ENCODE results near the gene CAPRIN1.

Gene CAPRIN1

GRCh38 chr11:34051349-34052035, at the start of gene CAPRIN1:
Gene CAPRIN1, plus strand, starts transcription at chr11:34051731. Its CDS starts 690 bp downstream, at chr11:34052421.
- DNase-seq (ENCODE audit: low read depth) = no peak

- DNase-seq (ENCODE audit: low read depth) = no peak
These were observed 49.1 kb upstream of the CAPRIN1 start for GRCh38 chr11:34002420-34002819.

GRCh38 chr11:34004236-34004635, 47.3 kb upstream of the CAPRIN1 start:
- DNase-seq (ENCODE audit: low read depth) = no peak

GRCh38 chr11:34006876-34007275, 44.7 kb upstream of the CAPRIN1 start:
- DNase-seq (ENCODE audit: low read depth) = no peak

GRCh38 chr11:34012734-34013133, 38.8 kb upstream of the CAPRIN1 start:
- DNase-seq (ENCODE audit: low read depth) = no peak

- DNase-seq (ENCODE audit: low read depth) = no peak
These were observed 37.5 kb upstream of the CAPRIN1 start for GRCh38 chr11:34013898-34014571.

GRCh38 chr11:34021977-34022735, 29.4 kb upstream of the CAPRIN1 start:
- DNase-seq (ENCODE audit: low read depth) = no peak

- DNase-seq (ENCODE audit: low read depth) = no peak
These were observed 25.1 kb upstream of the CAPRIN1 start for GRCh38 chr11:34026432-34026831.

- DNase-seq (ENCODE audit: low read depth) = no peak
These were observed 23.8 kb upstream of the CAPRIN1 start for GRCh38 chr11:34027516-34028408.

- DNase-seq (ENCODE audit: low read depth) = no peak
These were observed 23.1 kb upstream of the CAPRIN1 start for GRCh38 chr11:34028425-34028824.

- DNase-seq (ENCODE audit: low read depth) = no peak
These were observed 22.4 kb upstream of the CAPRIN1 start for GRCh38 chr11:34029176-34029575.

GRCh38 chr11:34030382-34030781, 21.1 kb upstream of the CAPRIN1 start:
- no peak for DNase-seq (ENCODE audit: low read depth)

- no peak for DNase-seq (ENCODE audit: low read depth)
These were observed 18.1 kb upstream of the CAPRIN1 start for GRCh38 chr11:34033399-34033798.

GRCh38 chr11:34034053-34034452, 17.5 kb upstream of the CAPRIN1 start:
- DNase-seq (ENCODE audit: low read depth) = no peak

- no peak for DNase-seq (ENCODE audit: low read depth)
These were observed 15.1 kb upstream of the CAPRIN1 start for GRCh38 chr11:34036456-34036855.

GRCh38 chr11:34037016-34037415, 14.5 kb upstream of the CAPRIN1 start:
- no peak for DNase-seq (ENCODE audit: low read depth)

GRCh38 chr11:34040571-34040970, 11.0 kb upstream of the CAPRIN1 start:
- no peak for DNase-seq (ENCODE audit: low read depth)

GRCh38 chr11:34044664-34045485, 6.7 kb upstream of the CAPRIN1 start:
- no peak for DNase-seq (ENCODE audit: low read depth)

- no peak for DNase-seq (ENCODE audit: low read depth)
These were observed 2.5 kb upstream of the CAPRIN1 start for GRCh38 chr11:34049028-34049427.

GRCh38 chr11:34050581-34051348, 766 bp upstream of the CAPRIN1 start:
- no peak for DNase-seq (ENCODE audit: low read depth)
